GM18508 (cell line): ENCODE results near the gene ANO2.
"Not testable (repeated sequence)": the region's sequence is repeated elsewhere in the genome, so short reads cannot be mapped to it uniquely, and the experiment has no call there.

Experiments used
- ATAC-seq: cut with Tn5 transposase; IDR thresholded peaks from one replicate; pipeline ENCODE4 v1.9.1; 2021; ENCODE audit warnings: moderate number of reproducible peaks; ENCODE audit not compliant: insufficient read depth, unreplicated experiment

ANO2 gene

DNA sequence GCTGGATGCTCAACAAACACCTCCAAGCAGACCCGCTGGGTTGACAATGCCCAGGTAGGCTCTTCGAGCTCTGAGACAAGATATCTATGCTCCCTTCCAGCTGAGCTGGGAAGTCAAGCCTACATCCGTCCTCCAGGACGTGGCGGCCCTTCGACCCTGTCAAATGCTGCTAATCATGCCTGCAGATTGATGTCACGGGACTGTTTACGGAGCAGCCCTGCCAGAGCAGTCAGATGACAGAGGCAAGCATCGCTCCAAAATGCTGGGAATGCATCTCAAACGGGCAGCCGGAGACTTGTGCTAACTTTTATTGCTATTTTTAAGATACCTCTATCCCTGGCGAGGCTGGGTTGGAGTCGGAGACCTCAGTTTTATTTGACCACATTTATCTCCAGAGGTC, 373.9 kb downstream of the ANO2 start:
- no peak for ATAC-seq

DNA sequence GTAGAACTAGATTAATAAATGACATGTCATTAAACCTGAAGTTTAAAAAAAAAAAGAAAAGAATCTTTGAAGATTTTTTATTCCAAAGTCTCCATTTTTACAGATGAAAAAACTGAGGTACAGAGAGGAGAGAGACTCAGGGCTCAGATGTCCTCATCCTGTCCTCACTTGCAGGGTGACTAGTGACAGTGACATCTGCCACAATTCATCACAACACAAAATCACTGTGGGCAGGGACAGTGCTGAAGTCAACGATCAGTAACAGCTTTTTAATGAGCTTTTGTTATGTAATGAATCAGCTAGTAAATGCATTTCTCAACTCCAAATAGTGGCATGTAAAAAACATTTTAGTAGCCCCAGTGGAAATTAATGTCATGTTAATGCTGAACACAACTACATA, 374.6 kb downstream of the ANO2 start:
- no peak for ATAC-seq

- ATAC-seq, result no peak
These were observed 376.6 kb downstream of the ANO2 start for GRCh38 chr12:5568325-5568981.

- no peak for ATAC-seq
These were observed 377.9 kb downstream of the ANO2 start for GRCh38 chr12:5567016-5567725.

DNA sequence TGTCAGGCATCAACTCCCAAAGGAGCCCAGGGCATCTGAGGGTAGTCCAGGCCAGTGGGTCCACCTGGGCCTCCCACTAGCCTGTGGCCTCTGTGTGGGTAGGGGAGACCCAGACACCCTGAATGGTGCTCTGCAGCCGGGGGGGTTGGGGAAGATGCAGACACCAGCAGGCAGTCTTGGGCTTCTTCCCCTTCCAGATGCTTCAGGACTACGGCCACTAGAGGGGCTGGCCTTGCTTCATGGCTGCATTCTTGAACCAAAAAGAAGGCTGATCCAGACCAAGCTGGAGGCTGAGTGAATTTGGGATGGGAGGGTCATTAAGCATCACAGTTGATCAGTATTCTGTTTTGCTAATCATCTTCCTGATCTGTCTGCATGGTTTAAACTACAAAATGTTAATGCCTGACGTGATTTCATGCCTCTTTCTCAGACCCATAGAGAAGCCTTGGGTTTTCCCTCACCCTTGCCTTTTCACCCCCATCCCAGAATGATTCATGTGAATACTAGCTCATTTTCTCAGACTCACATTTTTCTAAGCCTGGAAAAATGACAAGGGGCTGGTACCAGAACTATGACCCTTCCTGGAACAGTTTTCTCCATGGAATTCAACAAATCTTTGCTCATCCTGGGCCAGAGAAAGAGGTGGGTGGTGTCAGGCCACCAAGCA, 379.0 kb downstream of the ANO2 start:
- no peak for ATAC-seq

DNA sequence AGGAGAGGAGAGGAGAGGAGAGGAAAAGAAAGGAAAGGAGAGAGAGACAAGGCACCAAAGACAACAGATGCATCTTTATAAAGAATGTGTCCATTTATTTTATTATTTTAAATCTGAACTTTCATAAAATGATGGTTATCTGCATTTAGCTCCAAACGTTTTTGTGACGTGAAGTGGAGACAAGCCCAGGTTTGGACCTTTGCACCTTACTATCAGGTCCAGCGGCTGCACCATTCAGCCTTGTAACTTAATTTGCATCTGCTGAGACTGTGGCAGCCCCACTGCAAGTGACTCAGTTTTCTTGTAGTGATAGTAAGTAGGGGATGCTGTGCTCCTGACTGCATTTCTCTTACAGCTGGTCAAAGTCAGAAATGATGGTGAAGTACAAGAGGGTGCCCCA, 382.5 kb downstream of the ANO2 start:
- no peak for ATAC-seq

- ATAC-seq, result no peak
These were observed 383.2 kb downstream of the ANO2 start for GRCh38 chr12:5561846-5562245.

DNA sequence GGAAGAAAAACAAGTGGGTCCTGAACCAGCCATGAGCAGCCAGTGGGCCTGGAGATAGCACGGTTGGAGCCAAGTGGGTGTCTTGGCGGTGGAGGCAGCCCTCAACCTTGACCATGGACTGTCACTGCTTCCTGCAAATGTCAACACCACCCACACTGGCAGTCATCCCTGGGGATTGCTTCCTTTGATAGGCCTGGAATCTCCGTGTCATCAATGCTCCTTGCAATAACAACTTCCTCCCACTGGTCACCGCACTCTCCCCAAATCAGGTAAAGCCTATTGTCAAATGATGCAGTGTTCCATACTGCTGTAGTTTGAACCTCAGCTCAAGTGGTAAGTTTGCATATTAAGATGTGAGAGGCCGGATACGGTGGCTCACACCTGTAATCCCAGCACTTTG, 384.0 kb downstream of the ANO2 start:
- ATAC-seq, result no peak

DNA sequence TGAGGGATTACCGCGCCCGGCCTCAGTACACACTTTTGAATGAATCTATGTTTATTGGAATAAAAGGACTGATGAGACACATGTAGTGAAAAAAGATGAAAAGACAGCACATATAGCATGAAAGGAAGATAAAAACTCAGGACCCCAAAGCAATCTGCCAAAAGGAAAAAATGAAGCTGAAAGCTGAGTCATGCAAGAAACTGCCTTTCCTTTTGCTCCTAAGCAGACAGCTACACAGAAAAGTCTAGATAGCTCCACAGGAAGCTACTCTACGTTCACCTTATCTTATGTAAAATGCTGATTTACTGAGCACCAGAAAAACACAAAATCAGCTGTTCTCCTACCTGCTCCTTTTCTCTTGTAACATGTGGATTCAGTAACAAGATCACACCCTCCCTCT, 384.8 kb downstream of the ANO2 start:
- ATAC-seq, result no peak

DNA sequence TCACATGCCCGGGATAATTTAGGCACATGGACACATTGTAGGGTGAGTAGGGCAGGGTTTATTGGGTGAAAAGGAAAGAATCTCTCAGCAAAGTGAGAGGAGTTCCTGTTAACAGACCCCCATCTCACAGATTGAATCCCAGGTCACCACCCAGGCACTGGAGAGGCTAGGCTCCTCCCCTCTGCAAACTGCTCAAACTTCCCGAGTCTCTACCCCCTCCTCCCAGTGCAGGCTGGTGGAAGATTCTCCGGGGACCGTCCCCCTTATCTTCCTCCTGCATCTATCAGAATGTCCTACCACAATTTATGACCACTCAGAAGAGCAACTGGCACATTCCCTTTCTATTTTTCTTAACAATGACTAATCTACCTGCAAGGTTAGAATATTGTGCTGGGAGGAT, 387.2 kb downstream of the ANO2 start:
- ATAC-seq, result no peak

- no peak for ATAC-seq
These were observed 387.9 kb downstream of the ANO2 start for GRCh38 chr12:5556946-5557673.

GRCh38 chr12:5556033-5556614, 388.9 kb downstream of the ANO2 start:
- no peak for ATAC-seq

GRCh38 chr12:5554711-5555110, 390.3 kb downstream of the ANO2 start:
- ATAC-seq, result no peak

- ATAC-seq, result no peak
These were observed 396.0 kb downstream of the ANO2 start for GRCh38 chr12:5549011-5549410.

DNA sequence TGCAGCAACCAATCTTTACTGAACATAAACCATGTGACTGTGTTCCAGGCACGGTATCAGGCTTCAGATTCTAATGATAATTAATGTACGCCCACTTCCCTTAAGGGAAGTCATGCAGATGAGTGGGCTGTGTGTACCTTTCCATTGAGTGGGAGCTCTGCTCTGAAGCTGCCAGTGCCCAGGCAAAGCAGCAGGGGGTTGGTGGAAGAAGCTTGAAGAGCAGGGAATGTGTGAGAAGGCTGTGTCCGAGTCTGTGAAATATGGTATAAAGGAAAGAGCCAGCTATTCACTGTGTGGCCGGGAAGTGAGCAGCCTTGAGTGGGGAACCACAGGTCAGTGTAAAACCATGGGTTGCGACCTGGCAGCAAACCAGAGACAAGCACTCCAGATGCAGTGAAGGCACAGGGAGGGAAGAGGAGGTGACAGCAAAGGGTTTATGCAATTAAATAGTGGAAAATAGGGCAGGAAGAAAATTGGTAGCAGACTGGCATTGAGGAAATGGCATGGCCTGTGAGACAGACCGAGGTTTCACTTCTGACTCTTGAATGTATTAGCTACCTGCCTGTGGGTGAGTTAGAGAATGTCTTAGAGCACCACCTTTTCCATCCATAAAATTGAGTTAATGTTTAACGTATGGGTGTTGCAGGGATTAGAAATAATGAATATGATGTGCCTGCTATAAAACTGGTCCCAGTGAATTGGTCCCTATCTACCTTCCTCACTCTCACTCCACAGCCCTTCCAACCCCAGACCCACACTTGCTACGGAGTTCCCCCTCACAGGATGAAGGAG, 396.7 kb downstream of the ANO2 start:
- no peak for ATAC-seq

GRCh38 chr12:5546616-5547015, 398.4 kb downstream of the ANO2 start:
- ATAC-seq, result no peak

DNA sequence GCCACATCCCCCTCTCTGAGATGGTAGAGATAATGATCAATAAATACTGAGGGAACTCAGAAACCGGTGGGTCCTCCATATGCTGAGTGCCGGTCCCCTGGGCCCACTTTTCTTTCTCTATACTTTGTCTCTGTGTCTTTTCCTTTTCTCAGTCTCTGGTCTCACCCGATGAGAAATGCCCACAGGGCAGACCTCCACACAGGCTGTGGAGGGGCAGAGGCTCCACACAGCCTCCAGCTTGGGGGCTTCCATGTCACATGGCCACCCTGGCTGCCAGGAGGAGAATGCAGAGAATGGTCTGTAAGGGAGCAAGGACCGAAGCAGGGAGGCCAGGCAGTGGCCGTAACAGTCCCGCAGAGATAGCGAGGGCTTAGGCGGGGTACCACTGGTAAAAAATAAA, 407.3 kb downstream of the ANO2 start:
- no peak for ATAC-seq

GRCh38 chr12:5537026-5537615, 407.9 kb downstream of the ANO2 start:
- ATAC-seq, result not testable (repeated sequence)

- no peak for ATAC-seq
These were observed 409.5 kb downstream of the ANO2 start for GRCh38 chr12:5535541-5535940.
